ENCODE results near the gene TTC1. TPM values are rescaled to one million over a fixed set of nuclear protein-coding genes. Genes with fewer than 3 reads are reported as not detected.

The TTC1 gene
- total and polyA plus RNA-seq, 9 of the 15 experiments (the other 6 are each of a cell fraction or from before 2014, with no cell fraction given) = 51.9 to 173 (median 87.7) TPM

DNA sequence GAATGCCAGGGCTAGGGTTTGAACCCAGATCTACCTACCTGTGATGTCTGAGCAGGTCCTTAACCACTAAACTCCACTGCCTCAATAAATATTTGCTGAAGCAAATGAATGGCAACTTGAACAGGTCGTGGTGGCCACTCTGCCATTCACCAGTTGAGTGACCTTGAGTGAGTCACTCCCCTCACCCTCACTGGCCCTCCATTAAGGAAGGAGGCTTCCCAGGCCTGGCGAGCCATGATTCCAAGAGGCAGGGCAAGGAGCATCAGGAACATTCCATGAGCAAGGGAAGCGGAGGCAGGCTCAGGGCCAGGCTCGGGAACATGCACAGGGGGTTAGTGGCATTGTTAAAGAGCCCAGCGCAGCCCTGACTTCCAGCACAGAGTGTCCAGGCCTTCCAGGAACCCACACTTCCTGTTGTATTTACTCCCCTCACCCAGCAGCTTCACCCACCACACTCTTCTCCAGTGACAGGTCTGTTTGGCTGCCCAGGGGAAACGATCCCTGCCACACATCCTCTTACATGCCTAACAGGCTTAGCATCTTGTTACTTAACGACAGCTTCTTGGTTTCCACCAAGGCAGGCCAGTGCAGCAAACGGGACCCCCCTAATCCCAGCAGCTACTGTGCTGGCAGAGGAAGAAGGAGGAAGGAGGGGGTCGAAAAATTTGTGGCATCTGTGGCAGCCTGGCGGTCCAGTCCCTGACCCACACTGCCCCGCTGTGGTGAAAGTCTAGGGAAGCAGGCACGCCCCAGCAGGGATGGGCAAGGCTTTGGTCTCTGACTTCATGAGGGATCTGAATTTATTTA, 43.7 kb upstream of the TTC1 start (continued):
- peak; percentile 59 to 66 (median 60) for TF ChIP-seq CTCF (IDR thresholded peaks at IDR 0.05 in 2 of 3, conservative IDR thresholded peaks at IDR 0.05 in 1 of 3; ENCODE audit: insufficient read depth in 2 of 3, low read depth in 1 of 3, low read length in 3 of 3)
- TF ChIP-seq RAD21 (CRISPR knock-in tag; conservative IDR thresholded peaks at IDR 0.05 in 1 of 2, IDR thresholded peaks at IDR 0.05 in 1 of 2) = peak; percentile 66 to 74
- TF ChIP-seq, protein P1, sequence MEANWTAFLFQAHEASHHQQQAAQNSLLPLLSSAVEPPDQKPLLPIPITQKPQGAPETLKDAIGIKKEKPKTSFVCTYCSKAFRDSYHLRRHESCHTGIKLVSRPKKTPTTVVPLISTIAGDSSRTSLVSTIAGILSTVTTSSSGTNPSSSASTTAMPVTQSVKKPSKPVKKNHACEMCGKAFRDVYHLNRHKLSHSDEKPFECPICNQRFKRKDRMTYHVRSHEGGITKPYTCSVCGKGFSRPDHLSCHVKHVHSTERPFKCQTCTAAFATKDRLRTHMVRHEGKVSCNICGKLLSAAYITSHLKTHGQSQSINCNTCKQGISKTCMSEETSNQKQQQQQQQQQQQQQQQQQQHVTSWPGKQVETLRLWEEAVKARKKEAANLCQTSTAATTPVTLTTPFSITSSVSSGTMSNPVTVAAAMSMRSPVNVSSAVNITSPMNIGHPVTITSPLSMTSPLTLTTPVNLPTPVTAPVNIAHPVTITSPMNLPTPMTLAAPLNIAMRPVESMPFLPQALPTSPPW (CRISPR knock-in tag; IDR thresholded peaks at IDR 0.05) = peak; percentile 27; the same call in 1 of the 2 replicates
- no peak for TF ChIP-seq PHTF2 (CRISPR knock-in tag; IDR thresholded peaks at IDR 0.05)
- TF ChIP-seq ZNF830 (CRISPR knock-in tag; IDR thresholded peaks at IDR 0.05) = no peak
- peak; percentile 31; the same call in 1 of the 2 replicates for TF ChIP-seq SMC3 (conservative IDR thresholded peaks at IDR 0.05; ENCODE audit: insufficient read depth, low read depth, low read length)
- 0 out of 2 replicates have a peak, but pooled peaks have one; percentile 2 for TF ChIP-seq JUND (IDR thresholded peaks at IDR 0.05; ENCODE audit: borderline replicate concordance, low read depth, low read length)
- TF ChIP-seq JUND (tag; IDR thresholded peaks at IDR 0.05; ENCODE audit: borderline replicate concordance, low read depth, low read length) = no peak
- no peak for TF ChIP-seq POLR2H (tag; IDR thresholded peaks at IDR 0.05; ENCODE audit: low read depth)
- TF ChIP-seq BRCA1 (IDR thresholded peaks at IDR 0.05) = no peak
- no peak for TF ChIP-seq BRCA1 (CRISPR knock-in tag; IDR thresholded peaks at IDR 0.05)
- no peak for TF ChIP-seq CAMTA2 (CRISPR knock-in tag; conservative IDR thresholded peaks at IDR 0.05)
- TF ChIP-seq KLF6 (CRISPR knock-in tag; IDR thresholded peaks at IDR 0.05; ENCODE audit: borderline replicate concordance) = no peak
- TF ChIP-seq, protein P2, sequence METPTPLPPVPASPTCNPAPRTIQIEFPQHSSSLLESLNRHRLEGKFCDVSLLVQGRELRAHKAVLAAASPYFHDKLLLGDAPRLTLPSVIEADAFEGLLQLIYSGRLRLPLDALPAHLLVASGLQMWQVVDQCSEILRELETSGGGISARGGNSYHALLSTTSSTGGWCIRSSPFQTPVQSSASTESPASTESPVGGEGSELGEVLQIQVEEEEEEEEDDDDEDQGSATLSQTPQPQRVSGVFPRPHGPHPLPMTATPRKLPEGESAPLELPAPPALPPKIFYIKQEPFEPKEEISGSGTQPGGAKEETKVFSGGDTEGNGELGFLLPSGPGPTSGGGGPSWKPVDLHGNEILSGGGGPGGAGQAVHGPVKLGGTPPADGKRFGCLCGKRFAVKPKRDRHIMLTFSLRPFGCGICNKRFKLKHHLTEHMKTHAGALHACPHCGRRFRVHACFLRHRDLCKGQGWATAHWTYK (CRISPR knock-in tag; IDR thresholded peaks at IDR 0.05) = peak; percentile 70; the same call in 1 of the 2 replicates
- no peak for TF ChIP-seq DACH1 (IDR thresholded peaks at IDR 0.05; ENCODE audit: partially characterized antibody)
- TF ChIP-seq MEIS2 (IDR thresholded peaks at IDR 0.05; ENCODE audit: partially characterized antibody) = no peak
- TF ChIP-seq MCM2 (IDR thresholded peaks at IDR 0.05; ENCODE audit: low read depth) = no peak
- no peak for TF ChIP-seq MXI1 (IDR thresholded peaks at IDR 0.05; ENCODE audit: low read depth, low read length)
- no peak for TF ChIP-seq MEF2D (tag; conservative IDR thresholded peaks at IDR 0.05; ENCODE audit: low read depth)
- peak; percentile 33; the same call in 1 of the 2 replicates for TF ChIP-seq DEAF1 (CRISPR knock-in tag; IDR thresholded peaks at IDR 0.05)
- no peak for TF ChIP-seq ZNF561 (CRISPR knock-in tag; conservative IDR thresholded peaks at IDR 0.05)
- no peak for TF ChIP-seq MECOM (CRISPR knock-in tag; IDR thresholded peaks at IDR 0.05)

All from K562 (cell line).